GDM1 (cell line): Measurements from ENCODE around the gene PCNT.

Experiments used
- DNase-seq: peaks from one replicate; lab custom pipeline; 2025; lab: John Stamatoyannopoulos, UW

Gene PCNT

GRCh38 chr21:46334351-46335140 is 10.6 kb downstream of the PCNT start:
- DNase-seq, result no peak

DNA sequence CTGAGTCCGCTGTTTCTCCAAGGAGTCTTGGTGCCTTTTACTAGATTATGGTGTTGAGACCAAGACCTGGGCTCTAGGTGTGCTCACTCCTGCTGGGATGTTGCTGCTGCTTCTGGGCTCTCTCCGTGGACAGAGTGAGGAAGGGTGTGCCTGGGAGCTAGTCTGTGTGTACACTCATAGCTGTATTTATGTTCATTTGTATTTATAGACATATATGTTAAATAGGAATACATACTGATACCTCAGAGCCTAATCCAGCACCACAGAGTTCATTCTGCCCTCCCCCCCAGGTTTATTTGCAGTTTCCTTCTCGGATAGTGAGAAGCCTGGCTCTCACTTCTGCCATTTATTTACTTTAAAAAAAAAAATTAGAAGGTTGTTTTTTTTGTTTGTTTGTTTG is 12.6 kb downstream of the PCNT start:
- DNase-seq, result no peak

GRCh38 chr21:46340998-46341397 is 17.0 kb downstream of the PCNT start:
- DNase-seq, result no peak

DNA sequence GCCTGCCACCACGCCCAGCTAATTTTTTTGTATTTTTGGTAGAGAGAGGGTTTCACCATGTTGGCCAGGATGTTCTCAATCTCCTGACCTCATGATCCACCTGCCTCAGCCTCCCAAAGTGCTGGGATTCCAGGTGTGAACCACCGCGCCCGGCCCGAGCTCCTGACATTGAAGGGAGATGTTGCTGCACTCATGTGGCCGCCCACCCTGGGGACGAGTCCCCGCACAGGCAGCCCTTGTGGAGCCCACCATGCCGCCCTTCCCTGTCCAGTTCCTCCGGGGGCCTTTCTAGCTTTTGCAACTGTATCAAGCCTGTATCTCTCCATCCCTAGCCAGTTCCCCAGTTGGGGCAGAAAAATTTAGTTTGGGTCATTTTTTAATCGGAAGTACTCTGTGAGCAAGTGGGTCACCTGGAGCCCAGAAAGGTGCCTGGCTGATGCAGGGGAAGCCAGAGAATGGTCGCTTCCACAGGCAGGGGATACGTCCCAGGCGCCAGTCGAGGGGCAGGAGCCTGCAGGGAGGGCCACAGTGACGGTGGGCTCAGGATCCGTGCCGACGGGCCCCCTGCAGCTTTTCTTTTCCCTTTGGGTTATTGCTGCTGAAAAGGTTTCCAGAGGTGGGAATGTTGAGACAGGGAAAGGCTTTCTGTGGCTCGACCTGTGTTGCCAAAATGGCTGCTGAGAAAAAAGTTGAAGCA is 20.4 kb downstream of the PCNT start:
- DNase-seq, result no peak

- DNase-seq, result no peak
Observed at GRCh38 chr21:46345861-46346260, 21.9 kb downstream of the PCNT start.

GRCh38 chr21:46346296-46347202 is 22.6 kb downstream of the PCNT start:
- no peak for DNase-seq

GRCh38 chr21:46347203-46347550 is 23.2 kb downstream of the PCNT start:
- no peak for DNase-seq

DNA sequence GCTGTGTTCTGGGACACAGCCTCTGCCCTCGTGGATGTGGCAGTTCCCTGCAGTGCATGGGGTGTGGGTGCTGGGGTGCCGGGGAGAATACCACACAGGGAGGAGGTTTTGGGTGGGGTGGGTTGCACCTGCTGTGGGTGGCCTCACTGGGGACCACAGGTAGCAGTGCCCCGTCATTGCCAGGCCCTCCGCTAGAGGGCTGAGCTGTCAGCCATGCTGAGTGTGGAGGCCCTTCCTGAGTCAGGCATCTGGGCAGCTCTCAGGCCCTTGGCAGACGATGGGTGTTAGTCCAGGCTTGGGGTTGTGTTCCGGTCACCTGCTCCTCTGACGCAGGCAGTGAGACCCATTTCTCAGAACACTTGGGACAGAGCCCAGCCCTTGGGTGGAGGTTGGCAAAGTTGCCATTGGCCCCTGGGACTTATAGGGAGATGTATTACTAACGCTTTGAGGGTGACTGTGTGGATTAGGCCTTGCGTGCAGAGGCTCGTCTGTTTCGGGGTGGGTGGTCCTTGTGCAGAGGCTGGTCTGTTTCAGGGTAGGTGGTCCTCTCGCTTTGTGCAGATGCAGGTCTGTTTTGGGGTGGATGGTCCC is 23.9 kb downstream of the PCNT start:
- no peak for DNase-seq

DNA sequence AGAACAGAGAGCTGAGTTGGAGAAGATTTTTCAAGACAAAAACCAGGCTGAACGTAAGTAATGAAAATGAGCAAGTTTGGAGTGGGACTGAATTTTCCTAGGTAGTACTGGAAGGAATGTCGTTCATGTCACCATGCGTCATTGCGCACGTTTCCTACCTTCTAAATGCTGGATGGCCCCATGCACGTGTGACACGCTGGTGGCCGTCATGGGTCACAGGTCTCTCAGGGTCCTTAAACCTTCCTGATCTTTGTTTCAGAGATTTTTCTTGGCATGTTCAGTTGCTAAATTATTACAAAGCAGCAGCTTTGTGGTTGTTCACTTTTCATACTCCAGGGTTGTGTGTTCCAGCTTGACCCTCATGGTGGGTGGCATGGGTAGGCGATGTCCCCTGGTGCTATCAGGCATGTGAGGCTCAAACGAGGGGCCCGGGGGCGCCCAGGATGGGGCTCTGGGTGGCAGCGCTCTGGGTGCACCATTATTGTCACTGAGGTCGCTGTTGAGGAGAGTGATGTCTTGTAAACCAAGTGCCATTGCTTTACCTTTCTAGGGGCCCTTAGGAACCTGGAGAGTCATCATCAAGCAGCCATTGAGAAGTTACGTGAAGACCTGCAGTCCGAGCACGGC is 25.3 kb downstream of the PCNT start:
- DNase-seq, result no peak

GRCh38 chr21:46350571-46350970 is 26.6 kb downstream of the PCNT start:
- DNase-seq, result no peak

- DNase-seq, result no peak
Observed at GRCh38 chr21:46350981-46351380, 27.0 kb downstream of the PCNT start.

DNA sequence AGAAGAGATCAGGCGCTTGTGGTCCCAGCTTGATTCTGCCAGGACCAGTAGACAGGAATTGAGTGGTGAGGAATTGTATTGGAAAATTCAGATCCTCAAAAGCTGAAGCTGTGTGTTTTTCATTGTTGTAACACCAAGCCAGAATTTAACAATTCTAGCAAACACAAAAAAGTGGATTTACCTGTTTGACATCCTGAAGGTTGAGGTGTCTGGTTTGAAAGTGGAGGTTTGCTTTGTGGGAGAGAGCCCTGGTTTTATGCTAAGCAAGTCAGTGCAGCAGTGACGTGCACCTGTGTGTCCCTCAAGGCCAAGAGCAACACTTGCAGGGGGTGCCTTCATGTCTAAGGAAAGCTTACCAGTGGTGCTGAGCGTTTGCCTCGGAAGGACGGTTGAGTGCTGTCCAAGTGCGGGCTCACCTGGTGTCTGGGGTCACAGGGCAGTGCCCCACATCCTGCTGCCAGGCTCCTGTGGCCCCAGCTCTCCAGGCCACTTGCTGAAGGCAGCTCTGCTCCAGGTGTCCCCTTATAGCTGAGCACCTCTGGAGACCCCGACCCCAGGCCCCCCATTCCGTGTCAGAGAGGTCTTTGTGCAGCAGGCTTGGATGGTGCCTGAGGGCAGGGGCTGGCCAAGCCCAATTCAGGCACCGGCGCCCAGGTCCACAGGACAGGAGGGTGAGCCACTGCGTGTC is 27.7 kb downstream of the PCNT start:
- no peak for DNase-seq

DNA sequence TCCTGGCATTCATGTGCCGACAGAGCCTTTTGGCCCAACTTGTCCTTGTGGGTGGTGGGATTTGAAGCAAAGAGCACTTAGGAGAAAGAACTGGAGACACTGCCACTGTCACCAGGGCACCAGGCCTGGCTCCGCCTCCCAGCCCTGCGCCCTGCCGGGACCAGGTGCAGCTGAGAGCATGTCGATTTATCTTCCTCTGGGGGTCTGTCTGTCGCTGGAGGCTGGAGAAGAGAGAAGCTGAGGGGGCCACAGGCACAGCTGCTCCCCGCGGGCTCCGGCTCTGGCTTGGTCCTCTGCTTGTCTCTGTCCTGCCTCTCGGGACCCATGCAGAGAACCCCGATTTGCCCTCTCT is 28.2 kb downstream of the PCNT start:
- no peak for DNase-seq

GRCh38 chr21:46352913-46353312 is 29.0 kb downstream of the PCNT start:
- no peak for DNase-seq

DNA sequence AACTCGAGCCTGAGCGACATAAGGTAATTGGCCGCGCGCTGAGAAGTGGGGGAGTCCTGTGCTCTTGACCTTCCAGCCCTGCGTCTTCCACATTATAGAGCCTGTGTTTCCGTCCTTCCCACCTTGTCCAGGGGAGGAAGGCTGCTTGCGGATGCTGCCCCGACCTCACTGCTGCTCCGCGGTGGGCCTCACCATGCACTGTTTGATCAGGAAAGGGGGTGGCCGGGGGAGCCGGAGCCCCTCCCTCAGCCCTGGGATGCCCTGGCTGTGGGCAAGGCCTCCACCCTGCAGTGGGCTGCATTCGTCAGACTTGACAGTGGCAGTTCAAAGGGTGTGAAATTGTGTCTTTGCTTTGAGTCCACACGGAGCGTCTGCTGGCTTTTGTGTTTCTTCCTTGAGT is 30.1 kb downstream of the PCNT start:
- no peak for DNase-seq

GRCh38 chr21:46354518-46354917 is 30.6 kb downstream of the PCNT start:
- DNase-seq, result no peak

DNA sequence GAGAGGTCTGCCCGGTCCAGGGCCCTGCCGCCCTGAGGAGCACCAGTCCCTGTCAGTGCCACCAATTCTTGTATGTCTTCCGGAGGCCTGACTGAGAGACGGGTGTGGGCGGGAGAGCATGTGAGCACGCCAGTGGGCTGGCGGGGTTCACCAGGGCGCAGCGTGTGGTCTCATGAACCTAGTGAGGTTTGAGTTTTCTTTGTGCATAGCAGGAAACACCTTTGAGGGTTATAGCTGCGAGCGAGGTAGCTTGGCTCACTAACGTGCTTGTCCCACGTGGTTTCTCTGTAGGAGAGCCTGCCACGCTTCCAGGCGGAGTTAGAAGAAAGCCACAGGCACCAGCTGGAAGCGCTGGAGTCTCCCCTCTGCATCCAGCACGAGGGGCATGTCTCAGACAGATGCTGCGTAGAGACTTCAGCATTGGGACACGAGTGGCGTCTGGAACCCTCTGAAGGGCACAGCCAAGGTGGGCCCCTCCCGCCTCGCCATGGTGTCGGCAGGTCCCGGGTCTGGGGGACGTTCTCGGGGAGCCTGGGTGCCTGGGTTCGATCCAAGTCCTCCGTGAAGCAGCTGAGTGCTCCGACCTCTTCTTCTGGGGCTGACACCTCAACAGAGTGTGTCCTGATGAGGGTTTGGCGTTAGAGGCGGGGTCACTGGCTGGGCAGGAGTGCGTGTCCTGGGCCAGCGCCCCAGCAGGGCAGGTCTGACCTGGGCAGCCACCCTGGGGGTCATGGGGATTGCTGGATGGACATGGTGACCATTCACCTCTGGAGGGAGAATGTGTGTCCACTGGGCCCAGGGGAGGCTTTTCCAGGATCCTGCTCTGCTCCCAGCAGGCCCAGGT is 31.4 kb downstream of the PCNT start:
- no peak for DNase-seq

DNA sequence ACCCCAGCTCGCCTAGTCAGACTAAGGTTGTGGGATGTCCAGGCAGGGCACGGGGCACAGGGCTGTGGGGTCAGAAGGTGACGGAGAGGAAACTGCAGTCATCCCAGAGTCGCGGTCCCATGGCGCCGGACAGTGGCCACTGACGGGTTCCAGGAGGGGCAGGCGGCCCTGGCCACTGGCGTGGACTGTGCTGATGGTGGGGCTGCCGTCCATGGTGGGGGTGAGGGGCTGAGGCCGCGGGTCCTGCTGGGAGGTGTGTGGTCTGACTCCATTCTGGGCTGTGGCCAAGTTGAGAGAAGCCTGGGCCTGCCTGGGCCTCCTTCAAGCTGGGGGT is 32.0 kb downstream of the PCNT start:
- DNase-seq, result no peak

DNA sequence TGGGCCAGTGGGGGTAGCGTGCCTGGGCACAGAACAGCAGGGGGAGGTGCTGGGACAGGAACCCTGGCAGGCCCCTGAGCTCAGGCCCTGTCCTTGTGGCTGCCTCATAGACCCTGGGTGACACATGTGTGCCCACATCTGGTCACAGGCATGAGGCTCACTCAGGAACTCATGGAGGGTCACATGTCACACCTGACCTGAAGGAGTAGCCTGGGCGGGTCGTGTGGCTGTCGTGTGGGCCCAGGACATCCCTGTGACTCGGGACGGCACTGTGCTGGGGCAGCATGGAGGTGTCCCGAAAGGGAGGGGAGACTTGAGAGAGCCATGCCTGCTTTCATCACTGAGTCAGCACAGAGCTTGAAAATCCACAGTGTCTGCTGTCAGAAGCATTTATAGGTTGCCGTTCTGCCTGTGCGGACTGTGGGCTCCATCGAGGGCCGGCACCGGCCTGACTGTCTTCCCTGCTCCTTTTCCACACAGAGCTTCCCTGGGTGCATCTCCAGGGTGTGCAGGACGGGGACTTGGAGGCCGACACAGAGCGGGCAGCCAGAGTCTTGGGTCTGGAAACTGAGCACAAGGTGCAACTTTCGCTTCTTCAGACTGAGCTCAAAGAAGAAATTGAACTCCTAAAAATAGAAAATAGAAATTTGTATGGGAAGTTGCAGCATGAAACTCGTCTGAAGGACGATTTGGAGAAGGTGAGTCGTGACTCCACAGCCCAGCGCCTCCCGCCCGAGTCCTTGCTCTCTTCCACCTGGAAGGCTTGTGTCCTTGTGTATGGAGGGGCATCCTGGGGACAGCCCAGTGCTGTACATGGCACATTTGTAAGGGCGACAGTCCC is 32.8 kb downstream of the PCNT start:
- DNase-seq, result no peak

DNA sequence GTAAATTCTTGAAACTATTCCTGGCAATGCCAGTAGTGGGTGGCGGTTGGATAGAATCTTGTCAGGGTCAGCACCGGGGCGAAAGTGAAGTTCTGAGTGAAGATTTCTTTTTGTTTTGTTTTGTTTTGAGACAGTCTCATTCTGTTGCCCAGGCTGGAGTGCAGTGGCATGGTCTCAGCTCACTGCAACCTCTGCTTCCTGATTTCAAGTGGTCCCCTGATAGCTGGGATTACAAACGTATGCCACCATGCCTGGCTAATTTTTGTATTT is 33.3 kb downstream of the PCNT start:
- DNase-seq, result no peak
